RPMI8226 (cell line): ENCODE measurements around the gene NR1H2.
A peak's percentile ranks its signal among the peaks of the same experiment; 100 is the strongest.
"Not testable (repeated sequence)": the region's sequence is repeated elsewhere in the genome, so short reads cannot be mapped to it uniquely, and the experiment has no call there.

Experiments used
- DNase-seq: peaks from one replicate; pipeline ENCODE4 v3.0.0-alpha.2; 2015

The NR1H2 gene

DNA sequence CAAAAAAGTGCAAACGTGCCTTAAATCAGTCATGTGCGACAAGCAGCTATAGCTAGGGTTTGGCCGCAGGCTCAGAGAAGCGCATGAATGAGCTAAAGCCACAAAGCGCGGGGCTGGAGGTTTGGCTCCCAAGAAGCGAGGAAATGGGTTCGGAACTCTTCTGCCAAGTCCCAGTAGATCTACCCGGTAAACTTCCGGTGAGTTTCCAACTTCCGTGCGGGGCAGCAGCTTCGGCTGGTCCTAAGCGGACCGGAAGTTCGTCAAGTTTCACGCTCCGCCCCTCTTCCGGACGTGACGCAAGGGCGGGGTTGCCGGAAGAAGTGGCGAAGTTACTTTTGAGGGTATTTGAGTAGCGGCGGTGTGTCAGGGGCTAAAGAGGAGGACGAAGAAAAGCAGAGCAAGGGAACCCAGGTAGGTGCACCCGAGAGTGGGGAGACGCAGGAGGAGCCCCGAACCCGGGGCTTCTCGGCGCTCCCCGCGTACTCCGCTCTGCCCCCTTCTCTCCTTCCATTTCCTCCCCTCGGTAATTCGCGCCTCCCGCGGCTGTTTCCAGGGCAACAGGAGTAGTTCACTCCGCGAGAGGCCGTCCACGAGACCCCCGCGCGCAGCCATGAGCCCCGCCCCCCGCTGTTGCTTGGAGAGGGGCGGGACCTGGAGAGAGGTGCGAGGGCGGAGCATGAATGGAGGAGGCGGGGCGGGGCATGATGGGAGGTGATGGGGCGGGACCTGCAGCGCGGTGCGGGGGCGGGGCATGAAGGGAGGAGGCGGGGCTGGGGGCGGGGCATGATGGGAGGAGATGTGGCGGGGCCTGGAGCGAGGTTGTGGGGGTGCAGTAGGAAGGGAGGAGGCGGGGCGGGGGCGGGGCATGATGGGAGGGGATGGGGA is at the start of gene NR1H2:
NR1H2 (plus strand) TSS at position 292 of the 885 bp plus-strand sequence. CDS start 1,149 bp downstream, outside the sequence.
- peak; percentile 98 for DNase-seq

DNA sequence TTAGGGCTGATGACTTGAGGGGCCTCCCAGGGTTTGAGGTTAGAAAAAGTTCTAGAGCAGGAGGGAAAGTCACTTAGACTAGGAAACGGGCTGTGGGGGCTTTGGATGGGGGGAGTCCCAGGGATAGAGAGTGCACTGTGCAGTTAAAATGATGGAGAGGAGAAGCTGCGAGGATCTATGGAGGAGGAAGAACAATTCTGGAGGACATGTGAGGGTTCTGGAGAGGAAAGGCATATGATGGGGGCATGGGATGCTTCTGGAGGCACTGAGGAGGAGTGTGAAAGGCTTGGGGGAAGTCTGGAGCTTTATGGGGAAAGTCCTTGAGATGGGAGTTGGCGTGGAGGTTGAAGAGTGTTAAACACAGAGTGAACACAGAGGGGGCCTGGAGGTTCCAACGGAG is 49.2 kb upstream of the NR1H2 start:
- DNase-seq: no peak

DNA sequence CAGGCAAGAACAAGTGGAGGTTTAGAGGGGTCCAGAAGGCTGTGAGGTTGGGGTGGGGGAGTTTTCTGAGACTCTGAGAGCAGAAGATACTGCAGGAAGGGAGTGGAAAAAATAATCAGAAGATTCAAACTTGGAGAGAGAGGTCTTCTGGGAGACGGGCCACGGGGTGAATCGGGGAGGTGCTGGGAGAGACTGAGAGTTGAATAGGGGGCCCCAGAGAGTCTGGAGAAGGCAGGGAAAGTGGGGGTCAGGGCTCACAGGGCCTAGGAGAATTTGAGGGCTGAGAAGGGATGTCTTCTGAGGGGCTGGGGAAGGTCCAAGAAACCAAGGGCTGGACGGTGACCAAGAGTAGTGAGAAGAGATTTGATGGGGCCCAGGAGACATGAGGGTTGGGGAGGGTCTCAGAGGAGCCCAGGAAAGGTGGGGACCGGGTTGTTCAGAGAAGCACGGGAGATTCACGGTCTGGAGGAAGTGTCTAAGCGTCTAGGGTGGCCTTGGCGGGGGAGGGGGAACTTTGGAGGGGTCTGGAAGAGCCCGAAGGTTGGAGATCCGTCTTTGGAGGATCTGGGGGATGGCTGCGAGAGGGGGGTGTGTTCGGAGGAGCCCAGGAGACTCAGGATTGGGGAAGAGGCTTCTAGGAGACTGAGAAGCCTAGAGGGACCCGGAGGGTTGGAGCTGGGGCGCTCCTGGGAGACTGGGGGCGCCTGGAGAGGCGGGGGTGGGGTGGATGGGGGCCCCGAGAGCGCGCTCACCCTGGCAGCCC is 48.6 kb upstream of the NR1H2 start:
- no peak for DNase-seq

DNA sequence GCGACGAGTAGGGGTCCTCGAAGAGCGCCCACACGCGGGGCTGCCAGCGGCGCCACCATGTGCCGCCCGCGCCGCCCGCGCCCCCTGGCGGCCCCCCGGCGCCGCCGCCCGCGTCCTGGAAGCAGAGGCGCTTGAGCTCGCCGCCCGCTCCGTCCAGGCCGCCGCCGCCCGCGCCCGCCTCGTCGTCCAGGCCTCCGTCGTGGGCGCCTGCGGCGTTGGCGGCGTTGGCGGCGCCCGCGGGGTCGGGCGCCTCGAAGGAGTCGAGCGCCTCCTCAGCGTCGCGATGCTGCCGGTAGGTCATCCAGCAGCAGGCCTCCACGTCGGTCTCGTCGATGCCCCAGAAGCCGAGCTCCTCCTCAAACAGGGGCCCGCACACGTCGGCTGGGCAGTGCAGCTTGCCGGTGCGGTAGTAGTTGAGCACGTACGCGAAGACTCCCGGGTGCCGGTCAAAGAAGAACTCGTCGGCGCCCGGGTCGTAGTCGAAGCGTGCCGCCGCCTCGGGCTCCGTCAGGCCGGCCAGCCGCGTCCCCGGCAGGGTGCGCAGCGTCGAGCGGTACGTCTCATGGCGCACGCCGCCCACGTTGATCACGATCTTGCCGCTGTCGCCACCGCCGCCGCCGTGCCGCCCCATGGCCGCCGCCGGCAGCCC is 47.9 kb upstream of the NR1H2 start:
- DNase-seq: no peak

DNA sequence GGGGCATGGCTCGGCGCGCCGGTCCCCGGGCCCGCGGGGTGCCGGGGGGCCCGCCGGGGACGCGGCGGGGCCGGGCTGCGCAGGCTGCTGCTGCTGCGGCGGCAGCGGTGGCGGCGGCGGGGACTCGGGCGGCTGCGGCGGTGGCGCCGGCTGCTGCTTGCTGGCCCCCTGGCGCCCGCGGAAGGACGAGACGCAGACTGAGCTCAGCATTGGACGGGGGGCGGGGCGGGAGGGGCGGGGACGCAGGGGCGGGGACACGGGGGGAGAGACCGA is 47.4 kb upstream of the NR1H2 start:
- no peak for DNase-seq

DNA sequence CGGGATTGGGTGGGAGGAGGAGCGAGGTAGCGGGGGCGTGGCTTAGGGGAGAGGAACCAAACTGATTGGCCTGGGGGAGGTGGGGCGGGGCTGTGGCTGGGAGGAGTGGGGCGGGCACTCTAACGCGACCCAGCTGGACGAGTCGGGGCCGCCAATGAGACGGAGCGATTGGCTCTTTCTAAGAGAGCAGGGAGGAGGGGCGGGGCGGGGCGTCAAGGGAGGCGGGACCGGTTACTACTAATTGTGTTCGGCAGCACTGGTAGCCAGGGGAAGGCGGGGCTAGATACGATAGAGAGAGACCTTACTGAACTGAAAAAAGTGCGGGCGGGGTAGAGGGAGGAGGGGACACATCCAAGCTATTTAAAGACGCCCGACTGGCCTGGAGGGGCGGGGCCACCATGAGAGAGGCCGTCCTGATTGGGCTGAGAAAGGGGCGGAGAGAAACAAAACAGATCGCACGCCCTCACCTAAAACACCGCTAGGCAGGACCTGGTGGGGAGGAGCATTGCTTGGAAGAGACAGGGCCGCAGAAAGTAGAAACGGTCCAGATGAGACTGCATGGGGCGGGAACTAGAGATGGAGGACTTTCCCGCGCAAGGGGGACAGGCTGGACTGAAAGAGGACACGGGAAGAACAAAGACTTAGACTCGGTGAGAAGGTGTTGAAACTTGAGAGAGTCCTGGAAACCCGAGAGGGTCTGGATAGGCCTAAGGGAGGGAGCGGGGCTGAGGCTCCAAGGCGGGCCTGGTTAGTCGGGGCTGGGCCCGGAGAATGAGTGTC is 46.9 kb upstream of the NR1H2 start, which contains the start of gene KCNC3:
KCNC3 (minus strand) TSS at position 232 of the 780 bp plus-strand sequence. CDS start 295 bp downstream, outside the sequence.
- DNase-seq: peak; percentile 34

DNA sequence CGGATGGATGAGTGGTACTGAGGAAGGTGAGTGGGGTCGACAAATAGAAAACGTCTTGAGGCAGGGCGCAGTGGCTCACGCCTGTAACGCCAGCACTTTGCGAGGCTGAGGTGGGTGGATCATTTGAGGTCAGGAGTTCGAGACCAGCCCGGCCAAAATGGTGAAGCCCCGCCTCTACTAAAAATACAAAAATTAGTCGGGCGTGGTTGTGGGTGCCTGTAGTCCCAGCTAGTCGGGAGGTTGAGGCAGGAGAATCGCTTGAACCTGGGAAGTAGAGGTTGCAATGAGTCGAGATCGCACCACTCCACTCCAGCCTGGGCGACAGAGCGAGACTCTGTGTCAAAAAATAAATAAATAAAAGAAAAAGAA is 46.3 kb upstream of the NR1H2 start:
- not testable (repeated sequence) for DNase-seq

DNA sequence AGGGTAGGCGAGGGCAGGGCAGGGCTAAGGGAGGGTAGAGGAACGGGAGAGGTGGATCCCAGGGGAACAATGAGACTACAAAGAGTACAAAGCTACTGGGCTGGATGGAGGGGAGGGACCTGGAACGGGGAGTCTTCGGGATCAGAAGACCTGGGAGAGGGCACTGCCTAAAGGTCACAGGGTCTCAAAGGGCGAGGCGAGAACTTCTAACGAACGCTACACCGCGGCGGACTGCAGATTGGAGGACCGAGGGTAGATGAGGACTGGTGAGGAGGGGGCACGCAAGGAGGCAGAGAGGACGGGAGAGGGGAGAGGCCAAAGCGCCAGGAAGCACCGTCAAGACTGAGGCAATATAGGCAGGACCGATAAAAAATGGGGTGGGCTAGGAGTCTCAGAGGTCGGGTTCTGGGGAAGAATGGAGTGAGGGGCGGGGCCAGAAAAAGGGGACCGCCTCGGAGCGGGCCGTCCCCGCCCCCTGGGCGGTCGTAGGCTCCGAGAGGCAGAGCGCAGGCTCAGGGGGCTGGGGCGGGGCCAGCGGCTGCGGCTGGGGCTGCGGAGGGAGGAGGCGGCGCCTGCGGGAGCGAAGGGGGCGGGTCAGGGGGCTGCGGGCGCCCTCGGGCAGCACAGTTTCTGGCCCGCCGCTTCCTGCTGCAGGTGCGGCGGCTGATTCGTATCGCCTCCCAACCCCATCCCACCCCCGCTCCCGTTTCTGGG is 45.7 kb upstream of the NR1H2 start:
- DNase-seq: peak; percentile 78

DNA sequence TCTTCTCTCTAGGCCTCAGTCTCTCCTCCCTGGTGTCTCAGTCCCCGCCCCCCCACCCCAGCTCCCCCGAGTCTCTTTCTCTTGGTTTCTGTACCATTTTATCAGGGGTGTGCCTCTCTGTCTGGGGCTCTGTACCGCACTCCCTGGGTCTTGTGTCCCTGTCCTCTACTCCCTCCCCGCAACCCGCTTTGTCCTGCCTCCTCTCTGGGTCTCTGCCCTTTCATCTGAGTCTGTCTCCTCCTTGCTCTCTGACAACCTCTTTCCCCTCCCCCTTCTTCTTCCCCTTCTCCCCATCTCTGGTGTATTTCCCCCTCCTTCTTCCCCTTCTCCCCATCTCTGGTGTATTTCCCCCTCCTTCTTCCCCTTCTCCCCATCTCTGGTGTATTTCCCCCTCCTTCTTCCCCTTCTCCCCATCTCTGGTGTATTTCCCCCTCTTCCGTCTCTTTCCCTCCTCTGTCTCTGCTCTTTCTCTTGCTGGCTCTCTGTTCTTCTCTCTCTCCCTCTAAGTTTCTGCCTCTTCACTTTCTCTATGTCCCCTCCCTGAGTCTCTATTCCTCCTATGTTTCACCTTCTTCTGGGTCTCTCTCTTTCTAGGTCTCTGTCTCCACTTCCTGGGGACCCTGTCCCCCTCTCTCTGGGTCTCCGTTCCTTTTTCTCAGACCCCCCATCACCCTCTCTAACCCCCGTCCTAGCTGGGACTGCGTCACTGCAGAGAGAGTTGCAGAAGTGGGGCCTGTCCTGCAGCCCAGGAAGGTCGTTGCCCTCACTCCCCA is 44.9 kb upstream of the NR1H2 start:
- DNase-seq: no peak

DNA sequence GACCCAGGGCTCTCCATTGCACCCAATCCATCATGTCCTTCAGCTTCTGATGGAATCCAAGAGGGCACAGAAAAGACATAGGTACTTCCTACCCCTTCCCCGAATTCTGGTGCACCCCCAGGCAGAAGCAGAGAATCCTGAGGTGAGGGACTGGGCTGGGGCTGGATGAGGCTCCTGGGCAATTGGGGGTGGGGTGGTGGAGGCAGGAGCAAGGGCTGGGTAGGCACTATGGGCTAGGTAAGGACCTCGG is 44.3 kb upstream of the NR1H2 start:
- no peak for DNase-seq

DNA sequence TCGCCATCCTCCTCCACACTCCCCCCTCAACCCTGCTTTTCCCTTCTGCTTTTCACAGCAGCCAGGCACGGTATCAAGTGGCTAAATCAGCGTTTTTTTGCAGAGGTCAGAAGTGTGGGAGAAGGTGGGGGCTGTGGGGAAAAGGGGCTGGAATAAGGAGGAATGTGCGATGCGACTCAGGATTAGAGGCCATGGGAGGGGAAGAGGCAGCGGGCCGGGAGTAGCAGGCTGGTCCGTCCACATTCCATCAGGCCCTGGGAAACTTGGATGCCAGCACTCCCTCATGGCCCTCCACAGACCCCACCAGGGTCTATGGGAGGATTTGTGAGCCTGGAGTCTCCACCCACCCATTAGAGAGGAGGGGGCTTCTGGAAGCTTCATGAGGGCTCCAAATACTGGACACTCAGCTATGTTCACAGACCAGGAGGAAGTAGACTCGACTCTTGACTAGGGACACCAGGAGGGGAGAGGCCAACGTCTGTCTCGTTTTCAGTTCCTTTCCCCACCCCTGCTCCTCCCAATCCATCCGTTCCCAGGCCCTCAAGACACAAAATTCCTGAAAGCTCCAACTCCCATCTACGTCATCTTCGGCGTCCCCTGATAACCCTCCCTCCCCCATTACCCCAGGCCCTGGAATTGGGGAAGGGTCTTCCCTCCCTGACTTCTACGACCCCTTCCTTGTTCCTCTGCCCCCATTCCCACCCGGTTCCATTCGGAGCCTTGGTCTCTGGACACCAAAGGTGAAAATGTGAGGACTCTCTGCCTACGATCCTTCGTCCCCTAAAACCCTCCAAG is 43.8 kb upstream of the NR1H2 start:
- no peak for DNase-seq

DNA sequence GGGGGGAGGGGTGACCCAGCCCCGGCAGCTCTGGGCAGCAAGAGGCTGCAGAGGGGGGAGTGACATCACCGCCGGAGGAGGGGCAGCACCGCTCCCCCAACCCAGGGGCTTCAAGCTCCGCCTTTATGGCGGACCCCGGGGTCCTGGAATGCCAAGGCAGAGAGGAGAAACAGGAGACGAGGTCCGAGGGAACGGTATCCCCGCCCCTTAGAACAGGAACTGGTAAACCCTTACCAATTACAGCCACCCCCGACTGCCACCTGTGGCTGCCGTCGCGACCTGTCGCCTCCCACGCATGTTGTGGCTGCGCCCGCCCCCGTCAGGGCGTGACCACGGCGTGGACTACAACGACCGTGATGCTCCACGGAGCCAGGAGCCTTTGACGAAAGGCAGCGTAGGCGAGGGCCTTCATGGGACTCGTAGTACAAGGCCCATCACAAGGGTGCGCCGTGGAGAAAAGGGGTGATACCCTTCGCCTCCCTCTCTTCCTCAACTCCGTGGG is 43.0 kb upstream of the NR1H2 start:
- DNase-seq: peak; percentile 92

DNA sequence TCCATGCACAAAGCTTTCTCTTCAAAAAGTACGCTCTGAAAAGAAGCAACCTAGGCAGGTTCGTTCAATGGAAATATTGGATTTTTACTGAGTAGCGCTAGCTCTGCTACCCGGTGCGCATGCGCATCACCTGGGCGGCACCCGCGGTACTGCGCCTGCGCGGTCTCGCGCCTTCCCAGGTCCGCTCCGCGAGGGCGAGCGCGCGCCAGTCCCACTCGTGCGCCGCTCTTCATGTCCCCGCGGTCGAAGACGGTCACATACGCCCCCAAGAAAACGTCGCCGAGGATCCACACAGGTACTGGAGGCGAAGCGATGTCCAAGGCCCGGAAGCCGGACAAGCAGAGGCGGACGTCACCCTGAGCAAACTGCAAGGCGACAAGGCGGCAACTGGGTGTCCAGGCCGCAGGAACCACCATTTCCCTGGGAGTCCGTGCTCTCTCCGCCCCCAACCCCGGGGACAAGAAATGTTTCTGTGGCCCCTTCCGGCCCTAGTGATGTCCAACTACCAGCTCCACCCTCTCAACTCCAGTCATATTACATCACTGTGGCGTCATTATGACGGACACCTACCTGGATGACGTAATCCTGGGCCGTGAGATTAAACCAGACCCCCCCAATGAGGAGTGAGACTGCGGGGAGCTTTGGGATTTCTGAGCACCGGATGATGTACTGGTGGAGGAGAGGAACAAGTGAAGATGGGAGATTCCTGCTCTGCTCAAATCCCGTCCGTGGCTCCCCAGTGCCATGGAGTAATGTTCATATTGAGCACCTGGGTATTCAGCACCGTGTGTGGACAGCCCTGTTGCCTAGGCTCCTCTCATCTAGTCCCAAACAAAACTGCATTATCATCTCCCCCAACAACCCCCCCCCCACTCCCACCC is 42.3 kb upstream of the NR1H2 start:
- peak; percentile 80 for DNase-seq

DNA sequence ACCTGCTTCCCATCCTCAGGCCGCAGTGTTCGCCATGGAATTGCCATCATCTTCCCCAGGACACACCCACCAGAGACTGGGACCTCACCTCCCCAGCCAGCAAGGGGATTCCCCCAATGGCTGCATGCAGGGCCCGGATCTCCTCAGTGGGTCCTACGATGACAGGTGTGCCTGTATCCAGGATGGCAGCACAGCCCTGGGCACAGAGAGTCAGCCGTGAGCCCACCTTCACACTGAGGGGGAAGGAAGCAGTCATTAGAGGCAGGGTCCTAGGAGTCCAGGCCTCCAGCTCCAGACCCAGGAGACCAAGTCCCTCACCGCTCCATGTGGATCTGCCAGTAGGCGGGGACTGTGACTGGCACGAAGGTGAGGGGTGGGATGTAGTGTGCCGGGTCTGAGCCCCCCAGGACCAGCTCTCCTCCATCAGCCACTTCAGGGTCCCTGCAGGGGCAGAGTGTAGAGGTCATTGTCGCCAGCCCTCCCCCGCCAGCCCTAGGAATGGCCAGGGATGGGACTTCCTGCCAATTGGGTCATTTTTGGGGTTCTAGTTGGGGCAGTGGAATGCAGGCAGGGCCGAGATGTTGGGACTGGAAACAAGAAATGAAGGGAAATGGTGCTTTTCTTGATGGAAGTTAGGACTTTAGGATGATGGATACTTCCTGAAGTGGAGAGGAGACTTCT is 41.4 kb upstream of the NR1H2 start:
- no peak for DNase-seq

DNA sequence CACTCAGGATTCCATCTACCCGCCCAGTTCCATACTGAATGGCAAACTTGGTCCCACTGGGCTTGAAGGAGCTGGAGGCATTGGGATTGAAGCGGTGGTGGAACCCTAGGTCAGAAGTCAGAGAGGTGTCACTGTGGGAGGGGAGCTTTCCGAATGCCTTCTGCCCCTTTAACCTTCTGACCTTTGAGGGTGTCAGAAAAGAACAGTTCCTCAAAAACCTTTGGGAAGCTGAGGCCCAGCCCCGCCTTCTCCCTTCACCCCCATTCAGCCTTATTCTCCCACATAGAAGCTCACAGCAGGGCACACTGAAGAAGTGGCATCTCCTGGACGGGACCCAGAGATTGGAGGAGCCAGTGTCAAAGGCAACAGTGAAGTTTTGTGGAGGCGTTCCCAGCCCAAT is 39.2 kb upstream of the NR1H2 start:
- DNase-seq: not testable (repeated sequence)

DNA sequence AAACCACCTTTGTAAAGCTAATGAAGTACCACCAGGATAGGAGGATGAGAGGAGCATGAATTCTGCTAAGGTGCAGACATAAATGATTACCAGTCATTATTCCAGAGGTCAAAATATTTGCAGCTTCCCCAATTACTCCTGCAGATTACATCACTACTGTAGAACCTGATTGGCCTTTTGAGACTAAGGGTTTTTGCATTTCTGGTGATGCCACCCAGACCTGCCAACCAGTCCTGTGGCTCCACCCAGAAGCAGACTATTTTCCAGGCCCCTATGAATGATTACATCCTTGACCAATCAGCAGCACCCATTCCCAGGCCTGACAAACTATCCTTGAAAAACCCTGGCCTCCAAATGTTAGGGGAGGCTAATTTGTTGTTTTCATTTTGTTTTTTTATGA is 35.9 kb upstream of the NR1H2 start:
- DNase-seq: no peak

DNA sequence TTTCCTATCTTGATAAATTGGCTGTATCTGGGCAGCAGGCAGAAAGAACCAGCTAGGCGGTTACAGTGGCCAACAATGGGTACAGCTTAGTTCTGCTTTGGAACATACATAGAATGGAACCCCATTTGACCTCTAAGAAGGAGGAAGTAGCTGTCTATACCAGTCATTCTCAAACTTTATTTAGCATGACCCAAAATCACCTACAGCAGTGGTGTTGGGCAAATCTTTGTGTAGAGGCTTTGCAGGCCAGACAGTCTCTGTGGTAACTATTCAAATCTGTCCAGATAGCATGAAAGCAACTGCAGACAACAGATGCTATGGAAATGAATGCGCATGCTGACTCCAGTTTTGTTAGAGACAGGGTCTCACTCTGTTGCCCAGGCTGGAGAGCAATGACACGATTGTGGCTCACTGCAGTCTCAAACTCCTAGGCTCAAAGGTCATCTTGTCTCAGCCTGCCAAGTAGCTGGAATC is 35.1 kb upstream of the NR1H2 start:
- DNase-seq: peak; percentile 28

DNA sequence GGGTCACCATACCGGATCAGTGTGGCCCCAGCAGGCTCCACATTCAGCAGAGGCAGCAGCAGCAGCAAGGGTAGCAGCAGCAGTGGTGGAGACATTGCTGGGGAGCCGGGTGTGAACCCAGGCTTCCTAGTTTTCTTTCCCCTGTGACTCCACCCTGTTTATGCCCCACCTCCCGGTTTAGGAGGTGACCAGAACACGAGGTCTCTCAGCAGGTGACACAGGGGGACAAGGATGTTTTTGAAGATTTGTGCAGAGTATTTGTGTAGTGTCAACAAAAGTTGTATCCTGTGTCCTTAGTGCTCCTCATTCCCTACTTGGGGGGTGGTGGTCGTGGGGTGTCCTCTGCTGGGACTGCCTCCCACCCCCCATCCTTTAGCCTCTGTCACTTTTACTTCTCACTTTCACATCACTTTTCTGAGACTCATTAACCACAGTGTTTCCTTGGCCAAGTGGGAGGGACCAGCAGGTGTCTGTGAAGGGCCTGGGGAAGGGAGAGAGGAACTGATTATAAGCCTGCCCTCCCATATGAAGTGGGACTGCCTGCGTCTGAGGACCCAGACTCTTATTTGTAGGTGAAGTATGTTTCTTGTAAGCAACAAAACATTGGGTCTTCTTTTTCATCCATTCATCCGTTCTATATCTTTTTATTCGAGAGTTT is 31.5 kb upstream of the NR1H2 start:
- peak; percentile 82 for DNase-seq
